SK-N-SH treated with all-trans-retinoic acid at 6 μM for 48 hours (cell line): ENCODE measurements around the gene SIL1.

ENCODE experiments used
- ARNTL ChIP-seq: fragments of 450-650 bp; formaldehyde crosslinking; IDR thresholded peaks from 2 replicates; pipeline ENCODE4 v1.5.0; 2020; ENCODE audit warnings: low read depth, mild to moderate bottlenecking, moderate library complexity, borderline replicate concordance
- BACH2 ChIP-seq: fragments of 250-450 bp; sonication (Bioruptor Pico); IDR thresholded peaks from 2 replicates; pipeline ENCODE4 v1.9.0; 2021; ENCODE audit warnings: mild to moderate bottlenecking, borderline replicate concordance
- CSDC2 ChIP-seq: fragments of 250-450 bp; sonication (Bioruptor Pico); IDR thresholded peaks from 2 replicates; pipeline ENCODE4 v1.5.0; 2020; ENCODE audit warnings: mild to moderate bottlenecking, moderate library complexity
- PATZ1 ChIP-seq: fragments of 250-450 bp; sonication (Bioruptor Pico); IDR thresholded peaks from 2 replicates; pipeline ENCODE4 v1.8.0; 2020; ENCODE audit warnings: mild to moderate bottlenecking, moderate library complexity, borderline replicate concordance
- POU6F1 ChIP-seq: fragments of 250-450 bp; sonication (Bioruptor Pico); IDR thresholded peaks from 2 replicates; pipeline ENCODE4 v1.8.0; 2021; ENCODE audit warnings: low read depth, mild to moderate bottlenecking, moderate library complexity, borderline replicate concordance
- PPARA ChIP-seq: fragments of 250-450 bp; sonication (Bioruptor Pico); IDR thresholded peaks from 2 replicates; pipeline ENCODE4 v1.5.0; 2020; ENCODE audit warnings: mild to moderate bottlenecking, borderline replicate concordance
- RARB ChIP-seq: fragments of 250-450 bp; sonication (Bioruptor Pico); IDR thresholded peaks from 2 replicates; pipeline ENCODE4 v1.8.0; 2021; ENCODE audit warnings: mild to moderate bottlenecking, moderate library complexity
- SNAI2 ChIP-seq: fragments of 250-450 bp; sonication (Bioruptor Pico); IDR thresholded peaks from 2 replicates; pipeline ENCODE4 v1.5.0; 2020; ENCODE audit warnings: mild to moderate bottlenecking, moderate library complexity
- TCF4 ChIP-seq: fragments of 250-450 bp; sonication (Bioruptor Pico); IDR thresholded peaks from 2 replicates; pipeline ENCODE4 v1.8.0; 2021; ENCODE audit warnings: mild to moderate bottlenecking, moderate library complexity, borderline replicate concordance
- ZFP3 ChIP-seq: fragments of 250-450 bp; sonication (Bioruptor Pico); IDR thresholded peaks from 2 replicates; pipeline ENCODE4 v1.5.0; 2020; ENCODE audit warnings: mild to moderate bottlenecking, moderate library complexity
- ZFP30 ChIP-seq: fragments of 450-650 bp; formaldehyde crosslinking; IDR thresholded peaks from 2 replicates; pipeline ENCODE4 v1.5.0; 2022; ENCODE audit warnings: mild to moderate bottlenecking, moderate library complexity
- ZNF8 ChIP-seq: fragments of 450-650 bp; formaldehyde crosslinking; IDR thresholded peaks from 2 replicates; pipeline ENCODE4 v1.5.0; 2020; ENCODE audit warnings: mild to moderate bottlenecking, moderate library complexity

DNA sequence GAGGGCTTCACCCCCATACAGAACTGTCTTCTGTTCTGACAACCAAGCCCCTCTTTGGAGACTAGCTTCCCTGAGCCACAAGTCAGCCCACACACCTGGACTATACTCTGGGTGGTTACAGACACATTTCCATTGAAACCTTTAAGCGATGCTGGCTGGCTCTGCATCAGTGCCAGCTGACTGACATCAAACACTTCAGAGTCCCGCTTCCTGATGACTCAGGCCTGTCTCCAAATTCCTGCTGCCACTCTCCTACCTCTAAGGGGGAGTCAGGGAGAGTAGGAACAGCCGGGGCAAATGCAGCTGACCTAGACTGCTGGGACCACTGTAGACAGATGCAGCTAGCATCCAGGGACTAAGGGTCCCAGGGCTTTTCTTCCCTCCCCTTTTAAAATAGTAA, 59.4 kb downstream of the SIL1 start:
- TF ChIP-seq POU6F1 (CRISPR knock-in tag) (no peak), ZFP30 (CRISPR knock-in tag) (no peak), PPARA (CRISPR knock-in tag) (no peak), PATZ1 (no peak), ZFP3 (CRISPR knock-in tag) (no peak), SNAI2 (CRISPR knock-in tag) (no peak), BACH2 (CRISPR knock-in tag) (no peak), CSDC2 (CRISPR knock-in tag) (no peak), ZNF8 (CRISPR knock-in tag) (no peak), RARB (CRISPR knock-in tag) (no peak), TCF4 (CRISPR knock-in tag) (no peak), ARNTL (CRISPR knock-in tag) (no peak)
